Coronary artery (tissue), 2 donors: ENCODE measurements around the gene NPHP4.
A peak's percentile ranks its signal among the peaks of the same experiment; 100 is the strongest.

Source experiments
- DNase-seq: peaks from one replicate; pipeline ENCODE4 v3.0.0-alpha.2; 2017; ENCODE audit warnings: low spot score
- H3K27ac ChIP-seq, 2 donors: fragments of 200-600 bp; sonication (generic); one replicate each; pipeline ENCODE4 v1.5.1; 2016 to 2019
- H3K4me3 ChIP-seq: fragments of 200-600 bp; sonication (generic); 2 replicates; pipeline ENCODE4 v1.5.1; 2016; ENCODE audit warnings: mild to moderate bottlenecking, moderate library complexity
- CTCF ChIP-seq: fragments of 200-600 bp; sonication (generic); IDR thresholded peaks from one replicate; pipeline ENCODE4 v1.5.1; 2019; ENCODE audit warnings: antibody characterized with exemption

Gene NPHP4

DNA sequence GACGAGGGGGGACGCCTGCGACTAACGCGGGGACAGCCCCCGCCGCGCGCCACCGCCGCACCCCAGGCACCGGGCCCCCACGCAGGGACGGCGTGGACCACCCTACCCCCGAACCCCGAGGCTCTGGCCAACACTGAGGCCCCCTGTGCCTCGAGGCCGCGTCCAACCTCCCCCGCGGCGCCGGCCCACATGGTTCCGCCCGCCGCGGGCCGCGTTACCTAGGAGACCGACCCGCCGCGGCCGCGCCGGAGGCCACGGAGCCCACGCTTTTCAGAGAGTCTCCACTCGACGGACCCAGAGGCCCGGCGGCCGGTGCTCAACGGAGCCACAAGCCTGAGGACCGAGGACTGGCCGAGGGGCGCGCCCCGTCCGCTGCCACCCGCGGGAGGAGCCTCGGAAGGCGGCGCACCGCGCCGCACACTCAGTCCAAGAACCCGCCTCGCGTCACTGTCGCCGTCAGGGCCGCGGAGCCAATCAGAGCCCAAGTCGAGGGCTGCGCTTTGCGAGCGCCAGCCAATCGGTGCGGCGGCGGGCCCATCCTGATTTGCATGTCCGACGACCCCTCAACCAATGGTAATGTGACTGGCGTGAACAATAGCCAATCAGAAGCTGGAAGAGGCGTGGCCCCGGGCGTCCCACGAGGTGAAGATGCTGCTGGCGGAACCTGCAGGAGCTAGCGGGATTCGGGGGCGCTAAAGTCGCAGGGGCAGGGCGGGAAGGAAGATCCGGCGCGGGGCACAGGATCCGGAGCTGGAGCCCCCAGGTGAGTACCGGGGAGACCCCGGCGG is at the start of gene NPHP4:
TSS of gene NPHP4 (minus strand) at position 400 of the 788 bp plus-strand sequence. CDS start 6,136 bp downstream, outside the sequence.
- no peak for TF ChIP-seq CTCF
- Histone ChIP-seq H3K27ac (peak within 1 kb of the TSS; percentile 80 to 91), H3K4me3 (peak within 1 kb of the TSS; percentile 85)
- DNase-seq, result peak; percentile 100

GRCh38 chr1:6041432-6042062 is 49.3 kb upstream of the NPHP4 start:
- no peak for TF ChIP-seq CTCF
- no peak overlapping the region for H3K4me3 ChIP-seq
- no peak for DNase-seq

GRCh38 chr1:6040861-6041415 is 48.7 kb upstream of the NPHP4 start:
- no peak for DNase-seq
- Histone ChIP-seq H3K27ac (no peak overlapping the region), H3K4me3 (no peak overlapping the region)
- TF ChIP-seq CTCF, result no peak

More at GRCh38 chr1:6041432-6042062, 49.3 kb upstream of the NPHP4 start:
- H3K27ac ChIP-seq, result no peak overlapping the region

DNA sequence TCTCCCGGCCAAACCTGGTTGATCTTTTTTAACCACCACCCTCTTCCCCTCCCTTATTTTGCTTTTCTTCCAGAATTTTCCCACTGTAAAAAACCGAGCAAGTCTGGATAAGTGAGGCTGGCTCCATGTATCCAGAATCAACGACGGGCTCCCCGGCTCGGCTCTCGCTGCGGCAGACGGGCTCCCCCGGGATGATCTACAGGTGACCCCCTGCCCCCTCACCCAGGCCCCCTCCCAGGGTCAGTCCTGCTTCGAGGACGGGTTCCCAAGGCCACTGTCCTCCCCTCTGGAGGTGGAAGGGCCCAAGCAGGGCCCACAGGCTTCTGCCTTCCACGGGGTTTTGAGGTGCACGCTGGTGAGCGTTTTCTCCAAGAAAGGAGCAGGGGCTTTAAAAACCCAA is 48.2 kb upstream of the NPHP4 start:
- no peak for TF ChIP-seq CTCF
- Histone ChIP-seq H3K27ac (no peak overlapping the region), H3K4me3 (no peak overlapping the region)
- no peak for DNase-seq

- Histone ChIP-seq H3K27ac (no peak overlapping the region), H3K4me3 (no peak overlapping the region)
- DNase-seq, result no peak
- no peak for TF ChIP-seq CTCF
Measured at GRCh38 chr1:6039031-6039430, 46.8 kb upstream of the NPHP4 start.

DNA sequence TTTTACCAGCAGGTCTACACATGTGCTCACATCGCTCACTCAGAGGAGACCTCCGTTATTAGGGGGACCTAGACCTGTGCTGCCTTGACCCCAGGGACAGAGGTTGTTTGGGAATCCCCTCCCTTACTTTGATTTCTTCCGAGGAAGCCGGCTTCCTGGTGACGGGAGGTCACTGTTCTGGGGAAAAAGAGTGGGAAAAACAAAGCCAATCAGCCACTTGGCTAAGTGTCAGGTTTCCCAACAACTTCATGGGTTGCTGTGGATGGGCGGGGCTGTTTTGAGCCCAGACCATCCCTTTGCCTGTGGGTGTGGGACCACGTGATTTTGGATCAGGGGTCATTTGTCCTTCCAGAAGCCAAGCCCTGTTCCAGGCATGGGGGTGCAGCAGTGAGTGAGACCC is 46.4 kb upstream of the NPHP4 start:
- no peak for DNase-seq
- TF ChIP-seq CTCF, result no peak
- no peak overlapping the region for H3K27ac ChIP-seq
- H3K4me3 ChIP-seq, result no peak overlapping the region
